Measurements from ENCODE around the gene NRAS. TPM values are rescaled to one million over a fixed set of nuclear protein-coding genes. Genes with fewer than 3 reads are reported as not detected.

NRAS gene
- total and polyA plus RNA-seq, 9 of the 15 experiments (the other 6 are each of a cell fraction or from before 2014, with no cell fraction given), result 40.7 to 94.5 (median 75.4) TPM

DNA sequence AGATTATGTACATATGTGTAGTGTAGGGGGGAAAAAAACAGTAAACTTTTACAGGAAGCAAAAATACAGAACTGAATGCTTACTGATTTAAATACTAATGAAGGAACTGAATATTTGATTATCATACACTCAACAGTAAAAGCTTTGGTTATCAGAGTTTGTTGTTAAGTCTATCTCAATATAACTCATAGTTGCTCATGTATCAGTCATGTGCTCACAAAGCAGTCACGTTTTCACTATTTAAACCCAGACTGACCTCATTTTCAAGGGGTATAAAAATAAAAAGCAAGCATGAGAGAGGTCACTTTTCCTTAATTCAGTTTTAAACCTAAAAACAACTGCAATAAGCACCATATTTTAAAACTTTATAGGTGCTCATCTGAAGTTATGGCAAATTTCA lies 6.9 kb upstream of the NRAS start:
- BruUV-seq (replicated peaks), result no TSS peak
- POLR2A ChIA-PET, result interaction anchor here (0.8 to 1.2 kb wide), 2 partner anchors 9 to 22 kb away, joined by 3 read pairs; no protein-coding TSS in a partner anchor
- Histone ChIP-seq H3K4me1 (replicated peaks in 1 of 2; ENCODE audit: control insufficient read depth in 2 of 2, insufficient read depth in 2 of 2, low read length in 2 of 2) (no peaks in the 10 kb centered on the region), H3K4me2 (ENCODE audit: insufficient read depth, low read length) (no peak overlapping the region), H3K79me2 (ENCODE audit: control insufficient read depth, insufficient read depth, low read length) (no peaks in the 10 kb centered on the region), H4K20me1 (replicated peaks; ENCODE audit: control insufficient read depth, insufficient read depth, low read length) (no peaks in the 10 kb centered on the region), H3K4me3 (no peak overlapping the region), H3K9me1 (ENCODE audit: control insufficient read depth, insufficient read depth, low read length) (no peaks in the 10 kb centered on the region), H3K27ac (ENCODE audit: extremely low read depth, low read depth, low read length) (no peak overlapping the region), H3K9ac (ENCODE audit: insufficient read depth in 1 of 2, low read depth in 2 of 2, low read length in 2 of 2) (no peak overlapping the region), H3K9me3 (replicated peaks; ENCODE audit: control insufficient read depth, insufficient read depth, low read depth, low read length) (no peaks in the 10 kb centered on the region), H3K27me3 (ENCODE audit: control insufficient read depth in 2 of 2, insufficient read depth in 2 of 2, low read length in 2 of 2) (no peaks in the 10 kb centered on the region), H2AFZ (ENCODE audit: low read depth, low read length) (no peak overlapping the region), H3K36me3 (ENCODE audit: control insufficient read depth, insufficient read depth, low read length) (peaks cover 99% of the 10 kb centered on the region)
- DNase-seq (ENCODE audit: extremely low read depth in 1 of 4, low spot score in 3 of 4) (no peak), ATAC-seq (no peak), FAIRE-seq (no peak)
- intact Hi-C loops (cut with micrococcal nuclease) (no loop called here), in situ Hi-C loops (cut with MboI) (no loop called here)
- CTCF ChIA-PET (ENCODE audit: low intra/inter-chr PET ratio), result no interaction called here
- 38% methylated on average over 1 of the region's 1 CpG for WGBS (ENCODE audit: insufficient coverage, low coverage, missing lambda C conversion rate)
- TF ChIP-seq SRSF9 (IDR thresholded peaks at IDR 0.05; ENCODE audit: borderline replicate concordance, low read depth, low read length) (no peak), ARNT (IDR thresholded peaks at IDR 0.05) (no peak), KLF13 (tag; IDR thresholded peaks at IDR 0.05; ENCODE audit: borderline replicate concordance, low read depth) (no peak), PCBP1 (IDR thresholded peaks at IDR 0.05; ENCODE audit: low read depth, low read length, poor library complexity, severe bottlenecking) (no peak), SIN3B (IDR thresholded peaks at IDR 0.05; ENCODE audit: low read depth) (no peak), TBP (optimal IDR thresholded peaks at IDR 0.05; ENCODE audit: low read depth, low read length) (no peak), EHMT2 (IDR thresholded peaks at IDR 0.05) (no peak), MECOM (CRISPR knock-in tag; IDR thresholded peaks at IDR 0.05) (no peak), ZNF561 (CRISPR knock-in tag; conservative IDR thresholded peaks at IDR 0.05) (no peak), CHCHD3 (CRISPR knock-in tag; IDR thresholded peaks at IDR 0.05) (no peak), BRCA1 (IDR thresholded peaks at IDR 0.05) (no peak), BRCA1 (CRISPR knock-in tag; IDR thresholded peaks at IDR 0.05) (no peak), NCOA2 (IDR thresholded peaks at IDR 0.05; ENCODE audit: partially characterized antibody in 2 of 2) (no peak), COPS2 (conservative IDR thresholded peaks at IDR 0.05) (no peak), SMARCA5 (IDR thresholded peaks at IDR 0.05) (no peak)
- TF ChIP-seq, protein P1, sequence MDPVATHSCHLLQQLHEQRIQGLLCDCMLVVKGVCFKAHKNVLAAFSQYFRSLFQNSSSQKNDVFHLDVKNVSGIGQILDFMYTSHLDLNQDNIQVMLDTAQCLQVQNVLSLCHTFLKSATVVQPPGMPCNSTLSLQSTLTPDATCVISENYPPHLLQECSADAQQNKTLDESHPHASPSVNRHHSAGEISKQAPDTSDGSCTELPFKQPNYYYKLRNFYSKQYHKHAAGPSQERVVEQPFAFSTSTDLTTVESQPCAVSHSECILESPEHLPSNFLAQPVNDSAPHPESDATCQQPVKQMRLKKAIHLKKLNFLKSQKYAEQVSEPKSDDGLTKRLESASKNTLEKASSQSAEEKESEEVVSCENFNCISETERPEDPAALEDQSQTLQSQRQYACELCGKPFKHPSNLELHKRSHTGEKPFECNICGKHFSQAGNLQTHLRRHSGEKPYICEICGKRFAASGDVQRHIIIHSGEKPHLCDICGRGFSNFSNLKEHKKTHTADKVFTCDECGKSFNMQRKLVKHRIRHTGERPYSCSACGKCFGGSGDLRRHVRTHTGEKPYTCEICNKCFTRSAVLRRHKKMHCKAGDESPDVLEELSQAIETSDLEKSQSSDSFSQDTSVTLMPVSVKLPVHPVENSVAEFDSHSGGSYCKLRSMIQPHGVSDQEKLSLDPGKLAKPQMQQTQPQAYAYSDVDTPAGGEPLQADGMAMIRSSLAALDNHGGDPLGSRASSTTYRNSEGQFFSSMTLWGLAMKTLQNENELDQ (CRISPR knock-in tag; IDR thresholded peaks at IDR 0.05; ENCODE audit: borderline replicate concordance), result no peak
- TF ChIP-seq, protein P2, sequence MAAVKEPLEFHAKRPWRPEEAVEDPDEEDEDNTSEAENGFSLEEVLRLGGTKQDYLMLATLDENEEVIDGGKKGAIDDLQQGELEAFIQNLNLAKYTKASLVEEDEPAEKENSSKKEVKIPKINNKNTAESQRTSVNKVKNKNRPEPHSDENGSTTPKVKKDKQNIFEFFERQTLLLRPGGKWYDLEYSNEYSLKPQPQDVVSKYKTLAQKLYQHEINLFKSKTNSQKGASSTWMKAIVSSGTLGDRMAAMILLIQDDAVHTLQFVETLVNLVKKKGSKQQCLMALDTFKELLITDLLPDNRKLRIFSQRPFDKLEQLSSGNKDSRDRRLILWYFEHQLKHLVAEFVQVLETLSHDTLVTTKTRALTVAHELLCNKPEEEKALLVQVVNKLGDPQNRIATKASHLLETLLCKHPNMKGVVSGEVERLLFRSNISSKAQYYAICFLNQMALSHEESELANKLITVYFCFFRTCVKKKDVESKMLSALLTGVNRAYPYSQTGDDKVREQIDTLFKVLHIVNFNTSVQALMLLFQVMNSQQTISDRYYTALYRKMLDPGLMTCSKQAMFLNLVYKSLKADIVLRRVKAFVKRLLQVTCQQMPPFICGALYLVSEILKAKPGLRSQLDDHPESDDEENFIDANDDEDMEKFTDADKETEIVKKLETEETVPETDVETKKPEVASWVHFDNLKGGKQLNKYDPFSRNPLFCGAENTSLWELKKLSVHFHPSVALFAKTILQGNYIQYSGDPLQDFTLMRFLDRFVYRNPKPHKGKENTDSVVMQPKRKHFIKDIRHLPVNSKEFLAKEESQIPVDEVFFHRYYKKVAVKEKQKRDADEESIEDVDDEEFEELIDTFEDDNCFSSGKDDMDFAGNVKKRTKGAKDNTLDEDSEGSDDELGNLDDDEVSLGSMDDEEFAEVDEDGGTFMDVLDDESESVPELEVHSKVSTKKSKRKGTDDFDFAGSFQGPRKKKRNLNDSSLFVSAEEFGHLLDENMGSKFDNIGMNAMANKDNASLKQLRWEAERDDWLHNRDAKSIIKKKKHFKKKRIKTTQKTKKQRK (IDR thresholded peaks at IDR 0.05; ENCODE audit: borderline replicate concordance, low read depth, low read length), result no peak
- TF ChIP-seq, protein P3, sequence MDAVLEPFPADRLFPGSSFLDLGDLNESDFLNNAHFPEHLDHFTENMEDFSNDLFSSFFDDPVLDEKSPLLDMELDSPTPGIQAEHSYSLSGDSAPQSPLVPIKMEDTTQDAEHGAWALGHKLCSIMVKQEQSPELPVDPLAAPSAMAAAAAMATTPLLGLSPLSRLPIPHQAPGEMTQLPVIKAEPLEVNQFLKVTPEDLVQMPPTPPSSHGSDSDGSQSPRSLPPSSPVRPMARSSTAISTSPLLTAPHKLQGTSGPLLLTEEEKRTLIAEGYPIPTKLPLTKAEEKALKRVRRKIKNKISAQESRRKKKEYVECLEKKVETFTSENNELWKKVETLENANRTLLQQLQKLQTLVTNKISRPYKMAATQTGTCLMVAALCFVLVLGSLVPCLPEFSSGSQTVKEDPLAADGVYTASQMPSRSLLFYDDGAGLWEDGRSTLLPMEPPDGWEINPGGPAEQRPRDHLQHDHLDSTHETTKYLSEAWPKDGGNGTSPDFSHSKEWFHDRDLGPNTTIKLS (IDR thresholded peaks at IDR 0.05; ENCODE audit: borderline replicate concordance, low read depth), result no peak
